ENCODE measurements around the gene IMPA2. TPM values are rescaled to one million over a fixed set of nuclear protein-coding genes. Genes with fewer than 3 reads are reported as not detected.

Gene IMPA2
- total and polyA plus RNA-seq, 2 of the 4 experiments (the other 2 are of a cell fraction) = 5.4 to 5.5 TPM

DNA sequence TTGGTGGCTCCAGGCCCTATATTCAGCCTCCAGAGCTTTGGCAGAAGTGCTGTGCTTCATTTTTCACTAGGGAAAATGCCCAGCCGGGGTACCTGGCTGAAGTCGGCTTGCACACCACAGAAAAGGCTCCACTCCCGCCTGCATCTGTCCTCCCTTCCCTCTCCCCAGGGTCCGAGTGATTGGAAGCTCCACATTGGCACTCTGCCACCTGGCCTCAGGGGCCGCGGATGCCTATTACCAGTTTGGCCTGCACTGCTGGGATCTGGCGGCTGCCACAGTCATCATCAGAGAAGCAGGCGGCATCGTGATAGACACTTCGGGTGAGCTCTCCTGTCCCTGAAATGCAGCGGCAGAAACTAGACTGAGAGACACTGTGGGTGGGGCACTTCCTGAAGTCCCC lies 47.4 kb downstream of the IMPA2 start:
- Histone ChIP-seq H4K8ac (ENCODE audit: low read depth in 2 of 2, low read length in 2 of 2) (no peak overlapping the region), H3K4ac (ENCODE audit: low read depth, low read length) (no peak overlapping the region), H2BK120ac (ENCODE audit: low read depth, low read length) (no peak overlapping the region), H2AFZ (replicated peaks; ENCODE audit: low read length, poor library complexity) (no peak overlapping the region), H2AK5ac (ENCODE audit: low read depth, low read length) (no peak overlapping the region), H4K5ac (ENCODE audit: low read depth, low read length) (no peak overlapping the region), H3K36me3 (ENCODE audit: control insufficient read depth, insufficient read depth, low read length) (peaks cover 17% of the 10 kb centered on the region), H3K4me1 (ENCODE audit: control insufficient read depth, insufficient read depth, low read length) (peaks cover 21% of the 10 kb centered on the region), H2BK15ac (ENCODE audit: low read depth, low read length) (no peak overlapping the region), H3K4me3 (ENCODE audit: insufficient read depth, low read depth, low read length) (no peak overlapping the region), H2AK9ac (replicated peaks; ENCODE audit: low read depth, low read length, poor library complexity) (no peak overlapping the region), H2BK20ac (ENCODE audit: low read depth, low read length) (no peak overlapping the region), H3K27me3 (ENCODE audit: control insufficient read depth, insufficient read depth, low read length) (no peaks in the 10 kb centered on the region), H3K4me2 (ENCODE audit: low read depth, low read length) (no peak overlapping the region), H3K79me1 (ENCODE audit: low read depth in 1 of 2, low read length in 2 of 2) (no peaks in the 10 kb centered on the region), H3K9me1 (ENCODE audit: insufficient read depth, low read length) (peaks cover 3% of the 10 kb centered on the region; the same call in 1 of the 2 replicates), H3K56ac (ENCODE audit: extremely low read depth, insufficient read depth, low read length) (no peak overlapping the region), H3K18ac (ENCODE audit: low read depth, low read length) (no peak overlapping the region), H3K14ac (replicated peaks; ENCODE audit: low read depth, low read length) (no peak overlapping the region), H4K20me1 (ENCODE audit: insufficient read depth, low read length) (no peaks in the 10 kb centered on the region), H2BK5ac (ENCODE audit: low read depth, low read length, poor library complexity, severe bottlenecking) (no peak overlapping the region), H3K27ac (ENCODE audit: insufficient read depth, low read length) (no peak overlapping the region), H3K9ac (ENCODE audit: low read depth, low read length) (no peak overlapping the region), H4K91ac (ENCODE audit: insufficient read depth, low read depth, low read length) (no peak overlapping the region), H3K23ac (ENCODE audit: low read depth, low read length) (no peak overlapping the region), H3K9me3 (ENCODE audit: control insufficient read depth, insufficient read depth, low read length) (no peaks in the 10 kb centered on the region)
- ATAC-seq (ENCODE audit: low read depth) (no peak), DNase-seq (no peak)
- 90% methylated on average over 2 of the region's 11 CpGs; no CpG with 5 or more reads in 1 of the 2 experiments for WGBS, 2 experiments (ENCODE audit: extremely low coverage in 2 of 2, insufficient read length in 1 of 2)
- intact Hi-C loops (cut with micrococcal nuclease) = no loop called here
- BruUV-seq (replicated peaks) = no TSS peak
- dilution Hi-C loops (cut with HindIII; ENCODE audit: low sequenced_read_pairs, unreplicated experiment) = no loop called here
- POLR2A ChIA-PET (ENCODE audit: unreplicated experiment) = no interaction called here
- CTCF ChIA-PET = no interaction called here
- in situ Hi-C loops (cut with MboI; ENCODE audit: low sequenced_read_pairs) = no loop called here
- TF ChIP-seq SMC3 (IDR thresholded peaks at IDR 0.05; ENCODE audit: low read depth, low read length) (no peak), CEBPB (IDR thresholded peaks at IDR 0.05; ENCODE audit: low read depth, low read length) (no peak), POLR2A (IDR thresholded peaks at IDR 0.05; ENCODE audit: low read depth, low read length) (no peak), RFX5 (IDR thresholded peaks at IDR 0.05; ENCODE audit: low read depth, low read length) (no peak), BHLHE40 (IDR thresholded peaks at IDR 0.05; ENCODE audit: low read depth, low read length) (no peak), MXI1 (IDR thresholded peaks at IDR 0.05; ENCODE audit: borderline replicate concordance, low read depth, low read length) (no peak), MAFK (IDR thresholded peaks at IDR 0.05; ENCODE audit: low read depth, low read length) (no peak), CHD1 (IDR thresholded peaks at IDR 0.05; ENCODE audit: low read depth, low read length) (no peak), FOS (IDR thresholded peaks at IDR 0.05; ENCODE audit: low read depth, low read length) (no peak), RCOR1 (IDR thresholded peaks at IDR 0.05; ENCODE audit: insufficient replicate concordance, low read length) (no peak), NFE2L2 (IDR thresholded peaks at IDR 0.05; ENCODE audit: low read depth, low read length) (no peak), MAZ (IDR thresholded peaks at IDR 0.05; ENCODE audit: borderline replicate concordance, low read depth, low read length) (no peak), RAD21 (IDR thresholded peaks at IDR 0.05; ENCODE audit: low read length) (no peak)
- TF ChIP-seq, protein P1, sequence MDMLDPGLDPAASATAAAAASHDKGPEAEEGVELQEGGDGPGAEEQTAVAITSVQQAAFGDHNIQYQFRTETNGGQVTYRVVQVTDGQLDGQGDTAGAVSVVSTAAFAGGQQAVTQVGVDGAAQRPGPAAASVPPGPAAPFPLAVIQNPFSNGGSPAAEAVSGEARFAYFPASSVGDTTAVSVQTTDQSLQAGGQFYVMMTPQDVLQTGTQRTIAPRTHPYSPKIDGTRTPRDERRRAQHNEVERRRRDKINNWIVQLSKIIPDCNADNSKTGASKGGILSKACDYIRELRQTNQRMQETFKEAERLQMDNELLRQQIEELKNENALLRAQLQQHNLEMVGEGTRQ (IDR thresholded peaks at IDR 0.05; ENCODE audit: low read depth, low read length) = no peak
- TF ChIP-seq, protein P2, sequence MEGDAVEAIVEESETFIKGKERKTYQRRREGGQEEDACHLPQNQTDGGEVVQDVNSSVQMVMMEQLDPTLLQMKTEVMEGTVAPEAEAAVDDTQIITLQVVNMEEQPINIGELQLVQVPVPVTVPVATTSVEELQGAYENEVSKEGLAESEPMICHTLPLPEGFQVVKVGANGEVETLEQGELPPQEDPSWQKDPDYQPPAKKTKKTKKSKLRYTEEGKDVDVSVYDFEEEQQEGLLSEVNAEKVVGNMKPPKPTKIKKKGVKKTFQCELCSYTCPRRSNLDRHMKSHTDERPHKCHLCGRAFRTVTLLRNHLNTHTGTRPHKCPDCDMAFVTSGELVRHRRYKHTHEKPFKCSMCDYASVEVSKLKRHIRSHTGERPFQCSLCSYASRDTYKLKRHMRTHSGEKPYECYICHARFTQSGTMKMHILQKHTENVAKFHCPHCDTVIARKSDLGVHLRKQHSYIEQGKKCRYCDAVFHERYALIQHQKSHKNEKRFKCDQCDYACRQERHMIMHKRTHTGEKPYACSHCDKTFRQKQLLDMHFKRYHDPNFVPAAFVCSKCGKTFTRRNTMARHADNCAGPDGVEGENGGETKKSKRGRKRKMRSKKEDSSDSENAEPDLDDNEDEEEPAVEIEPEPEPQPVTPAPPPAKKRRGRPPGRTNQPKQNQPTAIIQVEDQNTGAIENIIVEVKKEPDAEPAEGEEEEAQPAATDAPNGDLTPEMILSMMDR (conservative IDR thresholded peaks at IDR 0.05; ENCODE audit: low read depth, low read length) = no peak
- TF ChIP-seq, protein P3, sequence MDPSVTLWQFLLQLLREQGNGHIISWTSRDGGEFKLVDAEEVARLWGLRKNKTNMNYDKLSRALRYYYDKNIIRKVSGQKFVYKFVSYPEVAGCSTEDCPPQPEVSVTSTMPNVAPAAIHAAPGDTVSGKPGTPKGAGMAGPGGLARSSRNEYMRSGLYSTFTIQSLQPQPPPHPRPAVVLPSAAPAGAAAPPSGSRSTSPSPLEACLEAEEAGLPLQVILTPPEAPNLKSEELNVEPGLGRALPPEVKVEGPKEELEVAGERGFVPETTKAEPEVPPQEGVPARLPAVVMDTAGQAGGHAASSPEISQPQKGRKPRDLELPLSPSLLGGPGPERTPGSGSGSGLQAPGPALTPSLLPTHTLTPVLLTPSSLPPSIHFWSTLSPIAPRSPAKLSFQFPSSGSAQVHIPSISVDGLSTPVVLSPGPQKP (IDR thresholded peaks at IDR 0.05; ENCODE audit: borderline replicate concordance, low read depth, low read length) = no peak
